ENCODE measurements around the gene PRAMEF20. TPM values are rescaled to one million over a fixed set of nuclear protein-coding genes. Genes with fewer than 3 reads are reported as not detected.
"Not testable (repeated sequence)": the region's sequence is repeated elsewhere in the genome, so short reads cannot be mapped to it uniquely, and the experiment has no call there.

The PRAMEF20 gene
- total RNA-seq (not detected), polyA plus RNA-seq (not detected), total RNA-seq (0 reads per million in 6 experiments)

- H3K27ac Mint-ChIP-seq, H3K4me3 Mint-ChIP-seq, H3K27me3 Mint-ChIP-seq, DNase-seq, POLR2A ChIA-PET, H3K4me1 Mint-ChIP-seq, ATAC-seq, H3K36me3 Mint-ChIP-seq: not testable (repeated sequence)
- peaks cover 0 to 16% (median 2%) of the 10 kb centered on the region in 9 donors for H3K9me3 Mint-ChIP-seq
Observed at GRCh38 chr1:13410150-13410549, at the start of gene PRAMEF20. PRAMEF20 (plus strand) TSS chr1:13410450; CDS start chr1:13416355, 5,905 bp downstream.

- H3K36me3 Mint-ChIP-seq, DNase-seq, H3K4me3 Mint-ChIP-seq, H3K9me3 Mint-ChIP-seq, H3K27ac Mint-ChIP-seq, ATAC-seq, H3K4me1 Mint-ChIP-seq, H3K27me3 Mint-ChIP-seq, POLR2A ChIA-PET: not testable (repeated sequence)
Observed at GRCh38 chr1:13362364-13362763, 47.9 kb upstream of the PRAMEF20 start.

- POLR2A ChIA-PET, H3K4me3 Mint-ChIP-seq, H3K27ac Mint-ChIP-seq, ATAC-seq, H3K36me3 Mint-ChIP-seq, H3K9me3 Mint-ChIP-seq, H3K4me1 Mint-ChIP-seq, H3K27me3 Mint-ChIP-seq, DNase-seq: not testable (repeated sequence)
Observed at GRCh38 chr1:13364928-13365327, 45.3 kb upstream of the PRAMEF20 start.

GRCh38 chr1:13366536-13366935 is 43.7 kb upstream of the PRAMEF20 start:
- DNase-seq, ATAC-seq, H3K4me1 Mint-ChIP-seq, H3K27me3 Mint-ChIP-seq, H3K9me3 Mint-ChIP-seq, H3K4me3 Mint-ChIP-seq, POLR2A ChIA-PET, H3K36me3 Mint-ChIP-seq, H3K27ac Mint-ChIP-seq: not testable (repeated sequence)

GRCh38 chr1:13368544-13368943 is 41.7 kb upstream of the PRAMEF20 start:
- POLR2A ChIA-PET, H3K27ac Mint-ChIP-seq, H3K36me3 Mint-ChIP-seq, H3K27me3 Mint-ChIP-seq, H3K9me3 Mint-ChIP-seq, H3K4me1 Mint-ChIP-seq, DNase-seq, ATAC-seq, H3K4me3 Mint-ChIP-seq: not testable (repeated sequence)

GRCh38 chr1:13378983-13379382 is 31.3 kb upstream of the PRAMEF20 start:
- H3K27ac Mint-ChIP-seq, ATAC-seq, H3K4me3 Mint-ChIP-seq, POLR2A ChIA-PET, H3K9me3 Mint-ChIP-seq, H3K36me3 Mint-ChIP-seq, DNase-seq, H3K4me1 Mint-ChIP-seq, H3K27me3 Mint-ChIP-seq: not testable (repeated sequence)

GRCh38 chr1:13380380-13380779 is 29.9 kb upstream of the PRAMEF20 start:
- not testable (repeated sequence) for H3K4me3 Mint-ChIP-seq, H3K36me3 Mint-ChIP-seq, ATAC-seq

GRCh38 chr1:13389332-13389731 is 20.9 kb upstream of the PRAMEF20 start, which contains the start of gene PRAMEF17:
PRAMEF17 (plus strand) TSS chr1:13389632; CDS start chr1:13389658, 26 bp downstream.
- ATAC-seq, H3K4me1 Mint-ChIP-seq, H3K4me3 Mint-ChIP-seq, H3K27ac Mint-ChIP-seq, H3K9me3 Mint-ChIP-seq, H3K36me3 Mint-ChIP-seq, POLR2A ChIA-PET, H3K27me3 Mint-ChIP-seq, DNase-seq: not testable (repeated sequence)

More at GRCh38 chr1:13380380-13380779, 29.9 kb upstream of the PRAMEF20 start:
- H3K4me1 Mint-ChIP-seq, H3K27me3 Mint-ChIP-seq, POLR2A ChIA-PET, DNase-seq, H3K9me3 Mint-ChIP-seq, H3K27ac Mint-ChIP-seq: not testable (repeated sequence)

GRCh38 chr1:13393004-13393403 is 17.2 kb upstream of the PRAMEF20 start:
- DNase-seq, ATAC-seq, H3K9me3 Mint-ChIP-seq, H3K27me3 Mint-ChIP-seq, H3K27ac Mint-ChIP-seq, H3K36me3 Mint-ChIP-seq, H3K4me1 Mint-ChIP-seq, H3K4me3 Mint-ChIP-seq, POLR2A ChIA-PET: not testable (repeated sequence)

- H3K27ac Mint-ChIP-seq, H3K4me3 Mint-ChIP-seq, H3K36me3 Mint-ChIP-seq, DNase-seq, POLR2A ChIA-PET, H3K27me3 Mint-ChIP-seq, ATAC-seq, H3K4me1 Mint-ChIP-seq, H3K9me3 Mint-ChIP-seq: not testable (repeated sequence)
Observed at GRCh38 chr1:13394761-13395160, 15.5 kb upstream of the PRAMEF20 start.

GRCh38 chr1:13395311-13395710 is 14.9 kb upstream of the PRAMEF20 start:
- POLR2A ChIA-PET, ATAC-seq, DNase-seq: not testable (repeated sequence)

GRCh38 chr1:13407811-13408210 is 2.4 kb upstream of the PRAMEF20 start:
- Mint-ChIP-seq H3K4me1 (no peaks in the 10 kb centered on the region), H3K27me3 (peaks cover 0 to 7% (median 6%) of the 10 kb centered on the region in 5 donors), H3K27ac (no peak overlapping the region), H3K36me3 (peaks cover 0 to 4% (median 0%) of the 10 kb centered on the region in 3 donors), H3K4me3 (no peak overlapping the region), H3K9me3 (peaks cover 0 to 16% (median 2%) of the 10 kb centered on the region in 9 donors)
- DNase-seq, result no peak
- POLR2A ChIA-PET, result no interaction called here
- no peak for ATAC-seq

More at GRCh38 chr1:13395311-13395710, 14.9 kb upstream of the PRAMEF20 start:
- H3K9me3 Mint-ChIP-seq, H3K36me3 Mint-ChIP-seq, H3K4me1 Mint-ChIP-seq, H3K27ac Mint-ChIP-seq, H3K4me3 Mint-ChIP-seq, H3K27me3 Mint-ChIP-seq: not testable (repeated sequence)

GRCh38 chr1:13430495-13430894 is 20.2 kb downstream of the PRAMEF20 start:
- Mint-ChIP-seq H3K4me1 (no peaks in the 10 kb centered on the region), H3K27me3 (peaks cover 0 to 13% (median 0%) of the 10 kb centered on the region in 5 donors), H3K36me3 (no peaks in the 10 kb centered on the region), H3K27ac (no peak overlapping the region), H3K4me3 (no peak overlapping the region), H3K9me3 (no peaks in the 10 kb centered on the region)
- POLR2A ChIA-PET, result no interaction called here
- DNase-seq (no peak), ATAC-seq (no peak)

GRCh38 chr1:13432251-13432650 is 22.0 kb downstream of the PRAMEF20 start:
- H3K36me3 Mint-ChIP-seq, result no peaks in the 10 kb centered on the region
- no peaks in the 10 kb centered on the region for H3K9me3 Mint-ChIP-seq
- POLR2A ChIA-PET, result no interaction called here
- no peak for DNase-seq
- H3K27me3 Mint-ChIP-seq, result peaks cover 0 to 15% (median 2%) of the 10 kb centered on the region in 5 donors
- no peak overlapping the region for H3K27ac Mint-ChIP-seq
- ATAC-seq, result no peak
- no peak overlapping the region for H3K4me3 Mint-ChIP-seq
- H3K4me1 Mint-ChIP-seq, result no peaks in the 10 kb centered on the region

Measured in naive thymus-derived CD8-positive, alpha-beta T cell (primary cell).